ENCODE measurements around the gene RTEL1.

- TF ChIP-seq CTCF (IDR thresholded peaks at IDR 0.05) (no peak), POLR2AphosphoS5 (IDR thresholded peaks at IDR 0.05; ENCODE audit: insufficient read depth in 1 of 2, low read depth in 1 of 2) (no peak)
Observed at GRCh38 chr20:63691711-63692435, 33.8 kb downstream of the RTEL1 start.
